ENCODE data around the gene SPATA20.

DNA sequence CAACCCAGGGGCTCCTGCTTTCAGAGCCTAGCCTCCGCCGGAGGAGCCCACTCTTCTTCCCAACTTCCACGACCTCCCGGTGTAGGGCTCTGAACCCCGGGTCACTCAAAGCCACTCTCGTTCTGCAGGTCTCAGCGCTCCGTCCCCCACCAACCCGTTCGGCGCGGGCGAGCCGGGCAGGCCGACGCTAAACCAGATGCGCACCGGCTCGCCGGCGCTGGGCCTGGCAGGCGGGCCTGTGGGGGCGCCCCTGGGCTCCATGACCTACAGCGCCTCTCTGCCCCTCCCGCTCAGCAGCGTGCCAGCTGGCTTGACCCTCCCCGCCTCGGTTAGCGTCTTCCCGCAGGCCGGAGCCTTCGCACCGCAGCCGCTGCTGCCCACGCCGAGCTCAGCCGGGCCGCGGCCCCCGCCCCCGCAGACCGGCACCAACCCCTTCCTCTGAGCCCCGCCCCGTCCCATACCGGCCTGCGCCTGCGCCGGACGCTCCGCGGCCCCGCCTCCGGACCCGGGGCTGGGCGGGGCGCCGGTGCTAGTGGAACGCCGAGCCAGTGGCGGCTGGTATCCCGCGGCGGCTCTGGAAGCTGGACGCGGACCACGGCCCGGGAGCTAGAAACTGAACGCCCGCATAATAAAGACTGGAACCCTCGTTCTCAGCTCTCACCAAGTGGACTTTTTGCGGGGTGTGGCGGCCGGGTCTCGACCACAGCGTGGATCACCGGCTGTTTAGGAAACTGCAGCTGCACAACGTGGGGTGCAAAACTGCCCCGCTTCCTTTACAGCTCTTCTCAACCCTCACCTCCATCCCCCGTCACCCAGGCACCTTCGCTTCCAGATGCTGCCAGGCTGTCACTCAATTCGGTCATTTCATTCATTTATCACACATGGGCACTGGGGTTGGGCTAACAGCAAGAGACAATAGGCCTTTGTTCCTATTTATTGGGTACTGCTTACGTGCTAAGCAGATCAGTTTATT lies 5.0 kb upstream of the SPATA20 start:
- TF ChIP-seq, protein P1, sequence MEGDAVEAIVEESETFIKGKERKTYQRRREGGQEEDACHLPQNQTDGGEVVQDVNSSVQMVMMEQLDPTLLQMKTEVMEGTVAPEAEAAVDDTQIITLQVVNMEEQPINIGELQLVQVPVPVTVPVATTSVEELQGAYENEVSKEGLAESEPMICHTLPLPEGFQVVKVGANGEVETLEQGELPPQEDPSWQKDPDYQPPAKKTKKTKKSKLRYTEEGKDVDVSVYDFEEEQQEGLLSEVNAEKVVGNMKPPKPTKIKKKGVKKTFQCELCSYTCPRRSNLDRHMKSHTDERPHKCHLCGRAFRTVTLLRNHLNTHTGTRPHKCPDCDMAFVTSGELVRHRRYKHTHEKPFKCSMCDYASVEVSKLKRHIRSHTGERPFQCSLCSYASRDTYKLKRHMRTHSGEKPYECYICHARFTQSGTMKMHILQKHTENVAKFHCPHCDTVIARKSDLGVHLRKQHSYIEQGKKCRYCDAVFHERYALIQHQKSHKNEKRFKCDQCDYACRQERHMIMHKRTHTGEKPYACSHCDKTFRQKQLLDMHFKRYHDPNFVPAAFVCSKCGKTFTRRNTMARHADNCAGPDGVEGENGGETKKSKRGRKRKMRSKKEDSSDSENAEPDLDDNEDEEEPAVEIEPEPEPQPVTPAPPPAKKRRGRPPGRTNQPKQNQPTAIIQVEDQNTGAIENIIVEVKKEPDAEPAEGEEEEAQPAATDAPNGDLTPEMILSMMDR (IDR thresholded peaks at IDR 0.05; ENCODE audit: low read length), result peak; percentile 42
- TF ChIP-seq EZH2phosphoT487 (IDR thresholded peaks at IDR 0.05; ENCODE audit: low read length) (no peak), EZH2 (optimal IDR thresholded peaks at IDR 0.05; ENCODE audit: low read depth, low read length) (no peak)

All from MM.1S (cell line).